HL-60 (cell line): ENCODE results near the gene NOS1AP.

Source experiments
- CTCF ChIP-seq: IDR thresholded peaks from one replicate; pipeline ENCODE4 v1.5.1; 2011; ENCODE audit warnings: low read length, control low read depth, inconsistent platforms; ENCODE audit not compliant: insufficient read depth
- POLR2AphosphoS5 ChIP-seq: IDR thresholded peaks from 2 replicates; pipeline ENCODE4 v1.6.1; 2012; ENCODE audit warnings: low read depth
- REST ChIP-seq: IDR thresholded peaks from 2 replicates; pipeline ENCODE4 v1.6.1; 2012; ENCODE audit warnings: low read depth; ENCODE audit not compliant: insufficient replicate concordance

GRCh38 chr1:162206749-162207635 is 137.5 kb downstream of the NOS1AP start:
- TF ChIP-seq CTCF (no peak), REST (no peak), POLR2AphosphoS5 (no peak)
